GM12801 (cell line): Measurements from ENCODE around the gene HAND1.

Experiments
- CTCF ChIP-seq: IDR thresholded peaks from one replicate; pipeline ENCODE4 v1.5.1; 2011; ENCODE audit warnings: control low read depth; ENCODE audit not compliant: insufficient read length; ENCODE audit errors: extremely low read depth

HAND1 gene

GRCh38 chr5:154505567-154505966 is 27.5 kb upstream of the HAND1 start:
- TF ChIP-seq CTCF, result no peak

GRCh38 chr5:154503698-154504039 is 25.6 kb upstream of the HAND1 start:
- TF ChIP-seq CTCF, result no peak

- no peak for TF ChIP-seq CTCF
Measured at GRCh38 chr5:154502180-154502579, 24.2 kb upstream of the HAND1 start.

GRCh38 chr5:154501566-154501965 is 23.5 kb upstream of the HAND1 start:
- TF ChIP-seq CTCF, result no peak

GRCh38 chr5:154498994-154499393 is 21.0 kb upstream of the HAND1 start:
- no peak for TF ChIP-seq CTCF

- no peak for TF ChIP-seq CTCF
Measured at GRCh38 chr5:154498591-154498990, 20.6 kb upstream of the HAND1 start.

- TF ChIP-seq CTCF, result no peak
Measured at GRCh38 chr5:154494036-154494435, 16.0 kb upstream of the HAND1 start.

GRCh38 chr5:154493274-154493673 is 15.2 kb upstream of the HAND1 start:
- no peak for TF ChIP-seq CTCF
